Activated gamma-delta T cell treated with Interleukin-2 at 50 U/mL for 16 hours (primary cell): ENCODE results near the gene TSPAN15.

Experiments
- DNase-seq: peaks from one replicate; pipeline ENCODE4 v3.0.0-alpha.2; 2020

Gene TSPAN15

DNA sequence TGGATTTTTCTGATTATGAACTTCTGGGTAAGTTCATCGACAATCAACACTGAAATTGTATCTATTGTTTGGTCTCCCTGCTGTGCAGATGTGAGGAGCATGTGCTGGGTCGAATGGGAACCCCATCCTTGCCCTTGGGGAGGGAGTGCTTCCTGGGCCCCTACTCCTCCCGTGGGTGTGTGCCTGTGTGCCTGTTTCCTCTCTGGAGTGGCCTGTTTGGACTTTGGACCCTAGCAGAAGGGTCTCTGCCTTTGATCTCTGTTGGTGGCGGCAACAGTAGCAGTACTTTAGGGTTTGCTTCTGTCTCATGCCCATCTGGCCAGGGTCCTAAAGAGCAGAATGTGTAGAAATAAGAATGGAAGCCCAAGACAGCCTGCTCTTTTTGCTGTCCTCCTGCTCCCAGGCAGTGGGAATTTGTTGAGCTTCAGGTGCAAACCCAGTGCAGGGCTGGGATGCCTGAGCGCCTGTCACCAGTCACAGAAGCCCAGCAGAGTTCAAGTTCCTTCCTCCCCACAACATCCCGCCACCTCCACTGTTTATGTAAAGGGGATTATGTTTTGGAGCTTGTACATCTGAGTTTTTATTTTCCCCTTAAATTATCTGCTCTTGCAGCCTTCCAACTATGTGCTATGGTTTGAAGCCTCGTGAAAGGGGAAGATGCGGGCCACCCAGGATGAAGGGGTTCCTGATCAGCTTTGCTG lies 33.1 kb upstream of the TSPAN15 start:
- no peak for DNase-seq

DNA sequence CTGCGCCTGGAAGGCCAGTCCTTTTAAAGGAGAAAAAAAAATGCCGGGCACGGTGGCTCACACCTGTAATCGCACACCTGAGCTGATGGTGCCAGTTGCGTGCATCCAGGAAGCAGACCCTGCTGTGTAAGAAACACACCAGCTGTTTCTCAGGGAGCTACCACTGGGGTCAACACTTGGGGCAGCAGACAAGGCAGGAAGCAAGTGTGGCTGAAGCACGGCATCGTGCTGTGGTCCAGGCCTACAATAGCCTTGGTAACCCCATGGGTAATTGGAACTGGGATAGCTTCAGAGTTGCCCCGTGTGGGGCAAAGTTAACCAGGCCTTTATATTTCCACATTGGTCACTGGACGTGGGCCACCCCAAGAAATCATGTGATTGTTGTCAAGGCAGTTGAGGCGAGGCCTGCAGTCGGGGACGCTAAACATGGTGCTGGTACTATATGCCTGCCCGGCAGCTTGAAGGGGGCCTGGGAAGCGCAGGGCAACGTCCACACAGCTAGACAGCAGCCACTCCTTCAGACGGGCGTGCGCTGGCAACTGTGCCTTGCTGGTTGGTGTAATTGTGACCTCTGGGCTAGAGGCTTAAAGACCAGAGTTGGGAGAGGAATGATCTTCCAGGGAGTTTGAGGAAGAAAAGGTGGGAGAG lies 32.0 kb upstream of the TSPAN15 start:
- DNase-seq, result no peak

DNA sequence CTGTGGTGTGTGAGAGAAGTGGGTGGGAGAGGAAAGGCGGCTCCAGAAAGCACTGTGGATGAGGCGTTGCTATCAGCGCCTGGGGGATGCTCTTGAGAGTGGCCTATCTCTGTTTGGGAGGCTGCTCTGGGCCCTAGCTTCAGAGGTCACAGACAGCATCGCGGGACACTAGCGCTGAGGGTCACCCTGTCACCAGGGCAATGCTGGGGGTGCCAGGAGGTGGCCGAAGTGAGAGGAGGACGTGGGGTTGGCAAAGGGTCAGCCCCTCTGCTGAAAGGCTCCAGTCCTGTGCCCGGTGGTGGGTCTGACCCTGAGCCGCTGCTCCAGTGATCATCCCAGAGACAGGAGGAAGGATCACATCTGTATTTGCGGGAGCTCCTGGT lies 31.5 kb upstream of the TSPAN15 start:
- no peak for DNase-seq

DNA sequence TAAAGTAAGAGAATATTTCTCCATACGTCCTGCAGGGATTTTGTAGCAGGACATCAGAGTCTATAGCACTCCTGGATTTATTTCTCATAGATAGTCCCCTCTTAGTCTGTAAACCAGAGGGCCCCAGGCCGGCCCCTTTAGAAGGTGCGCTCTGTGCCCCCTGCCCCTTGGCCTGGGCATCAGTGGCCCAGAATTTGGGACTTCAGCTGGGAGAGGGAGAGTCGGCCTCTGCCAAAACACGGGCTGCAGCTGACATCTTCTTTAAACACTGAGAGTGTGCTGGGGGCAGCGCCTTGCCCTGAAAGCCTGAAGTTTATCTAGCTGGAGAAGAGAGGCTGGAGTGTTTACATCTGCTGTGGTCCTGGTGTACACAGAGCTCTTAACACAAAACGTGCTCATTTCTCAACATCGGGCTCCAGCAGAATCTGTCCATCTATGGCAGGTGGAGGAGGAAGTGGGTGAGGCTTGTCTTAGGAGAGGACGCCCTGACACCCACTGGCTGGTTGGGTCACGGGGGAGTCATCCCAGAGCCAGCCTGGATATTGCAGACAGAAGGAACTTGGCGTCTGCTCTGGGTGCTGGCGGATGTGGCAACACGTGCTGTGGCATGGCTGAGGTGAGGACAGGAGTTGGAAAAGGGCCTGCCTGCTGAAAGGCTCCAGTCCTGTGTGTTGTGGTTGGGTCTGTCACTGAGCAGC lies 29.5 kb upstream of the TSPAN15 start:
- DNase-seq, result no peak

DNA sequence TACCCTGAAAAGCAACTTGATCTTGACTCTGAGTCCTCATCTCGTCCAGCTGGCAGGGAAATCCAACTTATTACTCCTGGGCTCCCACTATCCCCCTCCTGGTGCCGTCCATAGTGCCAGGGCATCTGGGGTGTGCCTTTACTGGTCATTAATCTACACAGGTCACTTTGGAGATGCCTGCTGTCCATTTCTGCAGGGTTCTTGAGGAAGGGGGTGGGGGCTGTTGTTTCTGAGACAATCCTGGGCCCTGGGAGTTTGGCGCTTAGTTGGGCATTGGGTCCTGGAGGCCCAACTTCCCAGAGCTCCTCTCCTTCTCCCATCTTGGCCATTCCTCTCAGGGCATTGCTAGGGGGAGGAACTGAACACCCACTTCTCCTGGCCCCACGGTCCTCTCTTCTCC lies 28.6 kb upstream of the TSPAN15 start:
- no peak for DNase-seq

DNA sequence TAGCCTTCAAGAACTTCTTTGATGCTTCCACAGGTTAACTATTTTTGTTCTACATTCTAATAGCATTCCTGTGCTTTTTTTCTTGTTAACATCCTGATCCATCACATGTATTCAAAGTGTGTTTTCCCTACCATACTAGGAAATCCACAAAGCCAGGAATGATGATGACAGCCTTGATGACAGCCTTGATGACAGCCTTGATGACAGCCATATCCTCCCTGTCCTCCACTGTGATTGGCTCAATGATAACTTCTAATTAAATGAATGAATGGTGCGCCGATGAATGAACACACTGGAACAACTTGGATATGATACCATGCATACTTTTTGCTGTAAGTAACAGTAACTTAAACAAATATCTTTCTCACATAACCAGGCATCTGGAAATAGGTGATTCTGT lies 26.2 kb upstream of the TSPAN15 start:
- DNase-seq, result no peak

DNA sequence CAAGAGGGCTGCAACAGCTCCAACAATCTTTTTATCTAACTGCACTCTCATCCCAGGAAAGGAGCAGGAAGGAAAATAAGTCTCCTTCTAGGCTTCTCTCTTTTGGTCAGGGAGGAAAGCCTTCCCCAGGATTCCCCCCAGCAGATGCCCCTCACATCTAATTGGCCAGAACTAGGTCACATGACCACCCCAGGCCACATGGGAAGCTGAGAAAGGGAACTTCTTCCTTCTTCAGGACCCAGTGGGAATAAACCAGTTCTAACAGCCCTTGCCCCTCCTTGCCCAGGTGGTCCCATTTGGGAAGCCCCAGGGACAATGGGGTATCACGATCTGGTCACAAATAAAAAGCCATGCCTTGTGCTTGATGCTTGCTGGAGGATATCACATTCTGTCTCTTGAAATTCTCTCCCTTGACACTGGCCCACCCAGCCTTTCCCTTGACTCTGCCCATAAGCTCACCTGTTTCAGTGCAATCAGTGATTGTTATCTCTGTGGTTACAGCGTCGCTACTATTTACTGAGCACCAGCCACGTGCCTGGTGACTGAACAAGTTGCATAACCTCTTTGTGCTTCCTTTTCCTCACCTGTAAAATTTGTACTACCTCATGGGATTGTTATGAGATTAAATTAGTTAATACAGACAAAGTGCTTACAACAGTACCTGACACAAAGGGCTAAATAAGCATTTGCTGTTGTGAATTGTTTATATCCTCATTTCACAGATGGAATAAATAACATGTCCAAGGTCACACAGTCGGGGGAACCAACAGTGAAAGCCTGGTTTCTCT lies 25.6 kb upstream of the TSPAN15 start:
- DNase-seq, result no peak

DNA sequence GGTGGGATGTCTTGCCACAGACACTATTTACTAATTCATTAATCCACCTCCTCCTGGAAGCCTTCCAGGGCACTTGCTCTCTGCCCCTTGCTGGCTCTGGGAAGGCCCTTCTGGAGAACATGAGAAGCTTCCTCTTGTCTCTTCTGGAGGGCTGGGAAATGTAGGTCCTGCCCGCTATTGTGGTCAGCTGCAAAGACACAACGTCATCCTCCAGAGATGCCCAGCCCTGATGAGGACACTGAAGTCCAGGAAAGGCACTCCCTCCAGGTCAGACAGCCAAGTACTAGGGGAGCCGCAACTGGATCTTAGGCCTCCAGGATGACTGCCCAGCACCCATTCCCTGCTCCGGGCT lies 24.9 kb upstream of the TSPAN15 start:
- no peak for DNase-seq

DNA sequence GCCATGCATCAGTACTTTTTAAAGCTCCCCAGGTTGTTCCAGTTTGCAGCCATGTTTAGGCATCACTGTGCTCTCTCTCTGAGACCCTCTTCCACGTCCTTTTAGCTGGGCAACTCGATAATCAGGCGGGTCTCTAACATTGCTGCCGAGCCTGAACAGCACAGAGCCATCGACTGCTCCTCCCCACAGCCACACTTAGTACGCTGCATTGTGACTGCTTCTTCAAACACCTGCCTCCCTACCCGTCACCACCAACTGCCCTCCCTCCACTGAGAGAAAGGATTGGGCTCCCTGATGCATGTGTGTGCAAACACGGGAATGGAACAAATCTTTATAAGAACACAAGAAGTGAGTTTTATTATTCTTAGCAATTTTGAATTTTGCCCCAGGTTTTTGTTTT lies 23.1 kb upstream of the TSPAN15 start:
- no peak for DNase-seq

DNA sequence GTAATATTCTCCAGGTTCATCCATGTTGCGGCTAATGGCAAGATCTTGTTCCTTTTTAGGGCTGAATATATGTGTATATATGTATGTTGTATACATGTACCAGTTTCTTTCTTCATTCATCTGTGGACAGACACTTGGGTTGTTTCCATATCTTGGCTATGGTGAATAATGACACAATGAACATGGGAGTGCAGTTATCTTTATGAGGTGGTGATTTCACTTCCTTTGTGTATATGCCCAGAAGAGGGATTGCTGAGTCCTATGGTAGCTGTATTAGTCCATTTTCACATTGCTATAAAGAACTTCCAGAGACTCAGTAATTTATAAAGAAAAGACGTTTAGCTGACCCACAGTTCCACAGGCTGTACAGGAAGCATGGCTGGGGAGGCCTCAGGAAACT lies 17.1 kb upstream of the TSPAN15 start:
- DNase-seq, result no peak

DNA sequence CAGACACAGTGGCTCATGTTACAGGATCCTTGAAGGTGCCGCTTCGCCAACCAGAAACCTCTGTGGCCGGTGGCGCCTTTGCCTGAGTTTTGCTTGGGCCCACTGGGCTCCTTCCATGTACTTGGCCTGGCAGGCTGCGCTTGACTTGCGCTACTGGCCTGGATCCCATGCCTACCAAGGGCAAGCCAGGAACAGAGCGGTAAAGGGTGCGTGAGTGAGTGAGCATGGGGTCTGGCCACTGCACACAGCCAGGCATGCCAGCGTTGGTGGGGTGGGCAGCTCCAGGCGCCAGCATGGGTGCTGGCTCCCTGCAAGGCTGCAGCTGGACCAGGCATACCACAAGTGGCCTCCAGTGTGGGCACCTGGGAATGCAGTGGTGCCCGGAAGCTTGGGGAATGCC lies 16.3 kb upstream of the TSPAN15 start:
- no peak for DNase-seq

DNA sequence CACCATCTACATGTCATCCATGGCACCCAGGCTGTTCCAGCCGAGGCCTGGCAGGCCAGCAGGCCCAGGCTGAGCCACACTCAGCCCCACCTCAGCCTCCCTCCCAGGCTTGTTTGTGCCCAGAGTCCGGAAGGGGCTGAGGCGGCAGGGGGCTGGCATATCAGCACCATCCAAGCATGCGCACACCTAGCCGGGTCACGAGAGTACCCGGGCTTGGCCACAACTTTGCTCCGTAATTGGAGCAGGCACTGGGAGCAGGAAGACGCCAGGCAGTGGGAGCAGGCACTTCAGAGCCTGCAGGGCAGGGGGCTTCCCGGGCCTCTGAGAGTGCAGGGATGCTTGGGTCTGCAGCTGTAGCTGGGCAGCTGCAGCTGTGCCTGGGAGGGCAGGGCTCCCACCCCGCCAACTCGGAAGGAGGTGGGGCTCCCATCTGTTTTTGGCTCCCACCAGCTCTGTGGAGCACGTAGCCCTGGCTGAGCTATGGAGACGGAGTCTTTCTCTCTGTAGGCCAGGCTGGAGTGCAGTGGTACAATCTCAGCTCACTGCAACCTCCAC lies 15.2 kb upstream of the TSPAN15 start:
- DNase-seq, result no peak

DNA sequence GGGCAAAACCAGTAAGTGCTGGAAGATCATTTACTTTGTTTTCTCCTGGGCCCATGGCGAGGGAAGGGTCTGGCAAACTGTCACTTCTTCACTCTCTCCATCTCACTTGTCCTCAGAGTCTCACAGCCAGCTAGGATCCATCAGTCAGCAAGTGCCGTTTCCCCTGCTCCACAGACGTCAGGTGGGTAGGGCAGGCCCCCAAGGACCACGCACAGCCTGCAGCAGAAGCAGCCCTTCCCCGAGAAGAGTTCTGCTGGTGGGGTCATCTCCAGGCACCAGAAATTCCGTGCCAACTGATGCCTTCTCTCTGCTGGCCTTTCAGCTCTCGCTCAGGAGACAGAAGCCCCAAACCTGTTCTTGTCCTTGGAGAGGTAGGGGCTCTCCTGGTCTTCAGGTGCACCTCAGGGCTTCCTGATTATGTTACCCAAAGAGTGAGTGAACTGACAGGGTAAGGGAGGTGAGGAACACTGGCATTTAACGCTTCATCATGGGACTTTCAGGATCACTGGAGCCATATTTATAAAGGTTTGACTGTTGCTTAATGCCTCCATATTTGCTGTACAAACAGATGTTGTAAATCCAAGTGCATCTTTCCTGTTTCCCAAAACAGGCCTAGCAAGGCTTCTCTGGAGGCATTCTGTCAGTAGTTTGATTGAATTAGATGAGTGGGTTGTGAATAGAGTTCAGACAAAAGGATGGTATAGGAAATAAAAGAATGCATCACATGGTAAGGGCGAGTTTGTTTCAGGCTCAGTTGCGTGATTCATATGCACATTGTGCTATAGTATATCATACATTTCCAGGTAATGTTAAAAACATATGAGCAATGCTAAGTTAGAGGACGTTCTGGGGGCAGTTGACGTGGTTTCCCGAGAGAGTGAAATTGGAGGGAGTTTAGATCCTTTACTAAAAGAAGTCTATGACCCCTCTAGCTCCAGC lies 13.7 kb upstream of the TSPAN15 start:
- no peak for DNase-seq

DNA sequence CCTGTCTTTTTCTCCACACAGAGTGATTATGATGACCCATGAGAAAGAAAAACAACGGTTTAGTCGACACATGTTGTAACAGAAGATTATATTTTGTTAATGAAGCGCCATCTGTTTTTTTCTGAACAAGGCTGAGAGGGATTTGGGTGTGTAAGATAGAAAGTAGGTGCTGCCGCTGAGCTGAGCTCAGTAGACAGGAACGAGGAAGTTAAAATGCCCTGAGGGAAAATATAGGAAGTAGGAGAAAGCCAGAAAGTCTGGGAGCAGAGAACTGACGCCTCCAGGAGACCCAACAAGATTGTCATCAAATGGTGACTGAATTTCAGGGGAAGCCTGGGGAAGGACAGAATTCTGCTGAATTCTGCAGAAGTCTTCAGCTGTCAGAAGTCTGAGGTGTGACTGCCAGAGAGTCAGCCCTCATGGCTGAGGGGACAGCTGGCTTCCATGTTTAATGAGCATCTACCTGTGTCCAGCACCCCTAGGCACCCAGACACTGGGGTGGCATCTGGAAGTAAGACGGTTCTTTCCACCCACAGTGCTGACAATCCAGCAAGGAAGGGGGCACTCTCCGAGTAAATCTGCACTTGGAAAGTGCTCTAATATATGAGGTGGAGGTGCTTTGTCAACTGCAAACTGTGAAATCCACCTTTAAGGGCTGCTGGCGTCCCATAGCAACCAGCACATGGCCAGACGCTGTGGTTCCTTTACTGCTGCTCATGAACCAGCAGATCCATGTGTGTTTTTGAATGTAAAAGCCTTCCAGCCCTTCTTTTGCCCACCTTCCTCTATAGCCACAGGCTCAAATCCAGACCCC lies 12.5 kb upstream of the TSPAN15 start:
- no peak for DNase-seq

DNA sequence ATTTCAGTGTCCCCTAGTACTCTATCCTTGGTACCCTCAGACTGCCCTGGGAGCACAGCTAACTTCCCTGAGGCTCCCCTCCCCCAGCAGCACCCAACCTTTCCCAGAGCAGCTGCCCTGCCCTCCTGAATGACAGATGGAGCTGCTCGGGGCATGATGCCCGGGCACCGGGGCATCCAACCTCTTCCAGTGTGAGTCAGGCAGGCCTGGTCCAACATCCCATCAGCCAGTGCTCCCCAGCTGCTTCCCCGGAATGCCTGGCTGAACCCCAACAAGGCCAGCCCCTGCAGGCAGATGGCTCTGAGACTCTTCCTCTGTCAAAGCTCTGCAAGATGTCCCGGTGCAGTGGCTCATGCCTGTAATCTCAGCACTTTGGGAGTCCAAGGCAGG lies 11.9 kb upstream of the TSPAN15 start:
- no peak for DNase-seq

DNA sequence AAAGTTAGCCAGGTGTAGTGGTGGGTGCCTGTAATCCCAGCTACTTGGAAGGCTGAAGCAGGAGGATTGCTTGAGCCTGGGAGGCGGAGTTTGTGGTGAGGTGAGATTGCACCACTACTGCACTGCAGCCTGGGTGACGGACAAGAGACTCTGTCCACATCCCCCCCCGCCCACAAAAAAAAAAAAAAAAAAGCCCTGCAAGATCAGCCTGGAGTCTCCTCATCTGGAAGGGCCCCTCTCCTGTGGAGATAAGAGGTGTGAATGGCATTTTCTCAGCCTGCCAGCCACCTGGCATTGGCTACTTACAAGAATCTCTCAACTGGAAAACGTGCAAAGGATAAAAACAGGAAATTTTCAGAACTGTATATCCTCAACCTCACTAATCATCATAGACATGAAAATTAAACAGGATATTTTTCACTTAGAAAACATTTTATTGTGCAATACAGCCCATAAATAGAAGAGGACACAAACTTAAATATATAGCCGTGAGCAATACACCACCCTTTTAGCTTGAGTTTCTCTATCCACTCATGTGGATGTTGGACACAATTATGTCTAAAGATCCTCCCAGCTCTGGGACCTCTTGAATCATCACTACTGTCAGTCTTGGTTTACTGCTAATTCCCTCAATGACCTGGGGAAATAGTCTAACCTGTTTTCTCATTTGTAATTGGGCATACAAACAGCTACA lies 11.3 kb upstream of the TSPAN15 start:
- DNase-seq, result no peak

DNA sequence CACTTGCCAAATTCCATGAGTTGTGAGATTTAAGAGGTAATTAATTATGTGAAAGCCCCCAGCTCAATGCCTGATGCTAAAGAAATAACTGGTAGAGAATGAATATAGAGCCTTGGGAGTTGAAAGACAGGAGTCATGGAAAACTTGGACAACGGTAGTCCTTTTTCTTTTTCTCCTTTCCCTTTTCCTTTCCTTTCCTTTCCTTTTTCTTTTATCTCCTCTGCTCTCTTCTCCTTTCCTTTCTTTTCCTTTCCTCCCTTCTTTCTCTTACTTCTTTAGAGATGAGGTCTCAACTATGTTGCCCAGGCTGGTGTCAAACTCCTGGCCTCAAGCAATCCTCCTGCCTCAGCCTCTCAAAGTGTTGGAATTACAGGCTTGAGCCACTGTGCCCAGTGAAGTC lies 7.9 kb upstream of the TSPAN15 start:
- no peak for DNase-seq

DNA sequence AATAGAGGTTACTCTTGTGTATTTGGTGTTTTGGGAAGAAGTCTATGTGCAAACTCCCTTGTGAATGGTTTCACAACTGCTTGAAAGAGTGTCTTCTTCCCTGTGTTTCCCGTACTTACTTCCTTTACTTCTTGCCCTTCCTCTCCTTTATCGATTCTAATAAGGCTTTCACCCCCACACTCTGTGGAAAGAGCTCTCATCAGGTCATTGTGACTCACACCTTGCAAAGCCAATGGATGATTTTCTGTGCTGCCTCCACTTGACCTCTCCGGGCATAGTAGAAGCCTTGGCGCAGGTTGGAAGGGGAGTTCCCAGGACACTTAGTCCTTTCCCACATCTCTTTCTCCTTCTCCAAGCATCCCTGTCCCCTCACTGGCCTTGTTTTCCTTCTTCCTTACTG lies 6.2 kb upstream of the TSPAN15 start:
- DNase-seq, result no peak

DNA sequence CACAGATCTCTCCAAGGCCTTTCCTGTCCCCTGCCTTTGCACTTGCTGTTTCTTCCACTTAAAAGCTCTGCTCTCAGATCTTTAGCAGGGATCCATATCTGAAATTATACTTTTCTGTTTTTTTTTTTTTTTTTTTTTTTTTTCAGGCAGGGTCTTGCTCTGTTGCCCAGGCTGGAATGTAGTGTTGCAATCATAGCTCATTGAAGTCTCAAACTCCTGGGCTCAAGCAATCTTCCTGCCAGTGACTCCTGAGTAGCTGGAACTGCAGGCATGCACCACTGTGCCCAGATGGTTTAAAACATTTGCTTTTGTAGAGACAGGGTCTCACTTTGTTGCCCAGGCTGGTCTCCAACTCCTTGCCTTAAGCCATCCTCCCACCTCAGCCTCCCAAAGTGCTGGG lies 5.0 kb upstream of the TSPAN15 start:
- no peak for DNase-seq

DNA sequence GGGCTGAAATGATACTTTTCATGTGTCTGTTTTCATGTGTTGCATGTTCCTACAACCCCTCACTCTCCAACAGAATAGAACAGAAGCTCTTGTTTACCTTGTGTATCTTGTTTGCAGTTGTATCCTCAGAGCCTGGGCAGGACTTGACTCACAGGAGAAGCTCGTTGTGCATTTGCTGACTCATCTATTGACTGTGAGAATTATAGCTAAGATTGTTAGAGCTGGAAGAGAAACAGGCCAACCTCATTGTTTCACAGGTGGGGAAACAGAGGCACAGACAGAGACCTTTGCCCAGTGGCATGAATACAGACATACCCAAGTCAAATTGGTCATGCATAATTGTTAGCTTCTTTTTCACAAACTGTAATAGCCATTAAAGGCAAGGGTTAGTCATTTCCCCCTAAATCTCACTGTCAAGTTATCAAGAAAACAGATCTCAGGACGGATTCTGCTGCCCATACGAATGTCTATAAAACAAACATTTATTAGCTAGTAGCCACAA lies 4.6 kb upstream of the TSPAN15 start:
- DNase-seq, result no peak

DNA sequence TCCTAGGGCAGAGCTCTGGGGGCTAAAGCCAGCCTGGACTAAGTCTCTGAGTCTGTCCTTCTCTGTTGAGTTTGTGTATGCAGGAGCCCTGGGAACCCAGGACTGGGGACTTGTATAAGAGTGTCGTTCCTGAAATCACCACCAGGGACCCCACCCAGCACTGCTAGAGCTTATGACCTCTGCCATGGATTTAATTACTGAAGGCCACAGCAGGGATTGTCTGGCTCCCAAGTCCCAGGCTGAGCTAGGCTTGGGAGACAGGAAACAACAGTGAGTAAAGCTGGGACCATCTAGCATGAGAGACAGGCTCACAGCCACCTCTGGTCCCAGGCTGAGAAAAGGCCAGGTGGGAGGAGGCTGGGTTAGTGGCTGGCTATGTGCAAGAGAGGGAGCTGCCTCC lies 1.4 kb upstream of the TSPAN15 start:
- DNase-seq, result peak; percentile 29
